HEK293 (cell line): ENCODE results near the gene FALEC.

Source experiments
- CTCF ChIA-PET: fragments of 350-600 bp; formaldehyde crosslinking; extraction: SDS; loops from one replicate; lab custom pipeline; 2021; ENCODE audit warnings: antibody characterized with exemption; lab: Yijun Ruan, JAX
- POLR2A ChIA-PET: fragments of 300-600 bp; formaldehyde crosslinking; extraction: SDS; loops from one replicate; lab custom pipeline; 2020; ENCODE audit warnings: antibody characterized with exemption, inconsistent platforms; lab: Yijun Ruan, JAX
- H3K27ac ChIP-seq: fragments of 200-500 bp; sonication (Bioruptor generic); 2 replicates; pipeline ENCODE4 v1.5.1; 2014; ENCODE audit warnings: low read depth, low read length, control low read depth, inconsistent platforms; ENCODE audit errors: extremely low read depth
- H3K36me3 ChIP-seq, 2 experiments: fragments of 200-500 bp in 1 of 2; sonication (Bioruptor generic) in 1 of 2; 1 replicate in 1 of 2; 2 replicates in 1 of 2; pipeline ENCODE4 v1.5.1; 2014 to 2017; ENCODE audit warnings: inconsistent platforms in 2 of 2, low read length in 2 of 2; ENCODE audit not compliant: control insufficient read depth in 2 of 2, insufficient read depth in 1 of 2
- H3K4me1 ChIP-seq: fragments of 200-500 bp; sonication (Bioruptor generic); 2 replicates; pipeline ENCODE4 v1.5.1; 2014; ENCODE audit warnings: mild to moderate bottlenecking, low read length, inconsistent platforms; ENCODE audit not compliant: control insufficient read depth, insufficient read depth
- H3K4me3 ChIP-seq: 2 replicates; pipeline ENCODE4 v1.5.1; 2011; ENCODE audit warnings: low read depth, mild to moderate bottlenecking, control low read depth, low read length, moderate library complexity
- H3K9me3 ChIP-seq: fragments of 200-500 bp; sonication (Bioruptor generic); 2 replicates; pipeline ENCODE4 v1.5.1; 2014; ENCODE audit warnings: low read depth, low read length, inconsistent platforms; ENCODE audit not compliant: control insufficient read depth, insufficient read depth
- CTCF ChIP-seq: fragments of 450-650 bp; formaldehyde crosslinking; IDR thresholded peaks from 2 replicates; pipeline ENCODE4 v1.5.1; 2016; ENCODE audit warnings: missing biosample characterization, missing genetic modification characterization
- EGR2 ChIP-seq: fragments of 450-650 bp; formaldehyde crosslinking; IDR thresholded peaks from 2 replicates; pipeline ENCODE4 v1.5.1; 2016; ENCODE audit warnings: low read depth, missing biosample characterization, missing genetic modification characterization
- FEZF1 ChIP-seq: fragments of 450-650 bp; formaldehyde crosslinking; IDR thresholded peaks from 2 replicates; pipeline ENCODE4 v1.5.1; 2016; ENCODE audit warnings: missing biosample characterization, missing genetic modification characterization
- GLI4 ChIP-seq: fragments of 450-650 bp; formaldehyde crosslinking; IDR thresholded peaks from 2 replicates; pipeline ENCODE4 v1.5.1; 2016; ENCODE audit warnings: missing biosample characterization, missing genetic modification characterization
- HOXC10 ChIP-seq: sonication (generic); formaldehyde crosslinking; IDR thresholded peaks from 2 replicates; pipeline ENCODE4 v1.8.1; 2023; ENCODE audit warnings: mild to moderate bottlenecking, missing genetic modification reagents
- OVOL3 ChIP-seq: fragments of 450-650 bp; formaldehyde crosslinking; IDR thresholded peaks from 2 replicates; pipeline ENCODE4 v1.5.1; 2016; ENCODE audit warnings: missing biosample characterization, missing genetic modification characterization
- PATZ1 ChIP-seq: fragments of 450-650 bp; formaldehyde crosslinking; IDR thresholded peaks from 2 replicates; pipeline ENCODE4 v1.5.1; 2016; ENCODE audit warnings: missing biosample characterization, missing genetic modification characterization
- PRDM1 ChIP-seq: fragments of 450-650 bp; formaldehyde crosslinking; IDR thresholded peaks from 2 replicates; pipeline ENCODE4; 2016; ENCODE audit warnings: missing biosample characterization, missing genetic modification characterization
- PRDM4 ChIP-seq: fragments of 450-650 bp; formaldehyde crosslinking; IDR thresholded peaks from 2 replicates; pipeline ENCODE4 v1.5.1; 2017; ENCODE audit warnings: missing biosample characterization, missing genetic modification characterization
- SCRT1 ChIP-seq: fragments of 450-650 bp; formaldehyde crosslinking; IDR thresholded peaks from 2 replicates; pipeline ENCODE4 v1.5.1; 2016; ENCODE audit warnings: missing biosample characterization, missing genetic modification characterization, borderline replicate concordance
- SP3 ChIP-seq: fragments of 450-650 bp; formaldehyde crosslinking; IDR thresholded peaks from 2 replicates; pipeline ENCODE4 v1.5.1; 2016; ENCODE audit warnings: missing biosample characterization, missing genetic modification characterization
- ZBTB17 ChIP-seq: fragments of 450-650 bp; formaldehyde crosslinking; IDR thresholded peaks from 2 replicates; pipeline ENCODE4 v1.5.1; 2016; ENCODE audit warnings: missing biosample characterization, missing genetic modification characterization
- ZNF18 ChIP-seq: fragments of 450-650 bp; formaldehyde crosslinking; IDR thresholded peaks from 2 replicates; pipeline ENCODE4 v1.5.1; 2016; ENCODE audit warnings: missing biosample characterization, missing genetic modification characterization
- ZNF324 ChIP-seq: fragments of 450-650 bp; formaldehyde crosslinking; IDR thresholded peaks from 2 replicates; pipeline ENCODE4 v1.5.1; 2016; ENCODE audit warnings: missing biosample characterization, missing genetic modification characterization
- ZNF571 ChIP-seq: fragments of 450-650 bp; formaldehyde crosslinking; IDR thresholded peaks from 2 replicates; pipeline ENCODE4 v1.5.0; 2017; ENCODE audit warnings: missing biosample characterization, missing genetic modification characterization
- ZNF701 ChIP-seq: fragments of 450-650 bp; formaldehyde crosslinking; IDR thresholded peaks from 2 replicates; pipeline ENCODE4 v1.5.1; 2016; ENCODE audit warnings: missing biosample characterization, missing genetic modification characterization

The FALEC gene

GRCh38 chr1:150479927-150480352 lies 35.6 kb upstream of the FALEC start:
- Histone ChIP-seq H3K9me3 (no peaks in the 10 kb centered on the region), H3K4me3 (no peak overlapping the region), H3K4me1 (peaks cover 2% of the 10 kb centered on the region; the same call in 1 of the 2 replicates), H3K27ac (no peak overlapping the region), H3K36me3 (no peaks in the 10 kb centered on the region)
- no peak for TF ChIP-seq OVOL3
- no peak for TF ChIP-seq SP3
- no peak for TF ChIP-seq ZNF18 (tag by site-specific recombination)
- TF ChIP-seq SCRT1 (tag by site-specific recombination): no peak
- no peak for TF ChIP-seq HOXC10
- TF ChIP-seq EGR2 (tag by site-specific recombination): no peak
- no peak for TF ChIP-seq PRDM1 (tag by site-specific recombination)
- TF ChIP-seq ZNF571: no peak
- TF ChIP-seq PRDM4 (tag by site-specific recombination): no peak
- ChIA-PET POLR2A (interaction anchor here (0.8 kb wide), 1 partner anchor 36 kb away, joined by 4 read pairs; no protein-coding TSS in a partner anchor), CTCF (no interaction called here)

- POLR2A ChIA-PET: no interaction called here
- no peak overlapping the region for H3K27ac ChIP-seq
- H3K36me3 ChIP-seq: peaks cover 7 to 9% of the 10 kb centered on the region in 2 experiments
- no peak overlapping the region for H3K4me3 ChIP-seq
- TF ChIP-seq ZBTB17 (tag by site-specific recombination) (0 out of 2 replicates have a peak, but pooled peaks have one; percentile 27), GLI4 (tag by site-specific recombination) (no peak), ZNF701 (tag by site-specific recombination) (no peak), ZNF324 (tag by site-specific recombination) (no peak), FEZF1 (tag by site-specific recombination) (no peak)
- H3K9me3 ChIP-seq: no peaks in the 10 kb centered on the region
- CTCF ChIA-PET: no interaction called here
- no peaks in the 10 kb centered on the region; the same call in 1 of the 2 replicates for H3K4me1 ChIP-seq
Observed at GRCh38 chr1:150484431-150484830, 31.1 kb upstream of the FALEC start.

- Histone ChIP-seq H3K27ac (no peak overlapping the region), H3K4me3 (no peak overlapping the region), H3K9me3 (no peaks in the 10 kb centered on the region), H3K36me3 (peaks cover 10 to 13% of the 10 kb centered on the region in 2 experiments), H3K4me1 (no peaks in the 10 kb centered on the region; the same call in 1 of the 2 replicates)
- CTCF ChIA-PET: no interaction called here
- TF ChIP-seq CTCF (tag by site-specific recombination) (peak; percentile 62), PATZ1 (tag by site-specific recombination) (no peak)
- POLR2A ChIA-PET: interaction anchor here (0.6 to 1.1 kb wide), 2 partner anchors 31 to 572 kb away, joined by 3 to 4 read pairs; no protein-coding TSS in a partner anchor
Observed at GRCh38 chr1:150484861-150485260, 30.7 kb upstream of the FALEC start.
